Measurements from ENCODE around the gene NUDT5. TPM values are rescaled to one million over a fixed set of nuclear protein-coding genes. Genes with fewer than 3 reads are reported as not detected.

Gene NUDT5
- polyA plus RNA-seq (2011; rRNA removed): 68.0 and 89.5 TPM in 2 replicates
- 19.9 and 26.6 TPM in 2 replicates for polyA minus RNA-seq (2011; rRNA and poly(A)+ RNA removed)

DNA sequence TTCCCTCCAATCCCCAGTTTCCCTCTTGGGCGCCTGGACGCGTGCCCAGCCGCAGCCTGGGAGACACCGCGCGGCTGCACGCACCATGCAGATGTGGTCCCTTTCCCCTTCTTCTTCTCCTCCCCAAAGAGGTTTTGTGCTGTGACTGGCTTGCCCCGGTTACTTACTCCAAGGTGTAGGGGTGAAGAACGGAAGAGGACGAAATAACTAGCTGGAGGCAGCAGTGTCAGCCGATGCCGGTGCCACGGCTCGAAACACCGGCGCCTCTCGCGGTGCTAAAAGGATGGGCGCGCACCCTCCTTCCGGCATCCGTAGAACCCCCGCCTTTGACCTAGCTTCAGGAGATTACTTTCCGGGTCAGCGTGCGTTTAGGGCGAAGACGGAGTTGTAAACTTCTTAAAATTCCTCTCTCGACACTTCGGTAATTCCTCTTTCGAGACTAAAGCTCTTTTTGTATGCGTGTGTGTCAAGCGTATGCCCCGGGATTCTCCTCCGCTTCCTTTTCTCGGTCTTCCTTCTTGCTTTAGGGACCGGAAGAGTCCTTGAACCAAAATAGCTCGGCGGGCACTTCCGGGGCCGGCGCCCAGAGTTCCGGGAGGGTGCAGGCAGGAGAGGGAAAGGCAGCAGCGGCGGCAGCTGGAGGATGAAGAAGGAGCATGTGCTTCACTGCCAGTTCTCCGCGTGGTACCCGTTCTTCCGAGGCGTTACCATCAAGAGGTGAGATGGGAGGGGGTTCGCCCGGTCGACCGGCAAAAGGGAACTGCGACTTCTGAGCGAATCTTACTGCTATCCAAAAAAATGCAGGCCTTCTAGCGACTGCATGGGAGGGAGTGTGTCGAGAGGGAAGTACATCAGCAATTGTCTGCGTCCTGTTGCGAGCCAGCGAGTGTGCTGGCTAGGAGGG, at the start of gene NUDT5, which contains the start of gene CDC123:
TSS of gene NUDT5 (minus strand) at position 289 of the 904 bp plus-strand sequence. CDS start 9,600 bp downstream, outside the sequence.
TSS of gene CDC123 (plus strand) at position 586 of the 904 bp plus-strand sequence. CDS start at position 644, 58 bp downstream.
- POLR2A ChIA-PET: interaction anchor here (0.8 kb wide), 1 partner anchor 153 kb away, joined by 3 read pairs; the partner anchor contains the start of gene UPF2
- peak; percentile 54 for DNase-seq (ENCODE audit: low read depth)
- no peaks in the 10 kb centered on the region for H3K27me3 ChIP-seq (ENCODE audit: control insufficient read depth, insufficient read depth, low read length)
- peak within 1 kb of the TSS; percentile 79 for H3K4me3 ChIP-seq (ENCODE audit: low read depth, low read length)
- TF ChIP-seq, protein P1, sequence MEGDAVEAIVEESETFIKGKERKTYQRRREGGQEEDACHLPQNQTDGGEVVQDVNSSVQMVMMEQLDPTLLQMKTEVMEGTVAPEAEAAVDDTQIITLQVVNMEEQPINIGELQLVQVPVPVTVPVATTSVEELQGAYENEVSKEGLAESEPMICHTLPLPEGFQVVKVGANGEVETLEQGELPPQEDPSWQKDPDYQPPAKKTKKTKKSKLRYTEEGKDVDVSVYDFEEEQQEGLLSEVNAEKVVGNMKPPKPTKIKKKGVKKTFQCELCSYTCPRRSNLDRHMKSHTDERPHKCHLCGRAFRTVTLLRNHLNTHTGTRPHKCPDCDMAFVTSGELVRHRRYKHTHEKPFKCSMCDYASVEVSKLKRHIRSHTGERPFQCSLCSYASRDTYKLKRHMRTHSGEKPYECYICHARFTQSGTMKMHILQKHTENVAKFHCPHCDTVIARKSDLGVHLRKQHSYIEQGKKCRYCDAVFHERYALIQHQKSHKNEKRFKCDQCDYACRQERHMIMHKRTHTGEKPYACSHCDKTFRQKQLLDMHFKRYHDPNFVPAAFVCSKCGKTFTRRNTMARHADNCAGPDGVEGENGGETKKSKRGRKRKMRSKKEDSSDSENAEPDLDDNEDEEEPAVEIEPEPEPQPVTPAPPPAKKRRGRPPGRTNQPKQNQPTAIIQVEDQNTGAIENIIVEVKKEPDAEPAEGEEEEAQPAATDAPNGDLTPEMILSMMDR (IDR thresholded peaks at IDR 0.05; ENCODE audit: insufficient read depth, low read depth, low read length): 0 out of 2 replicates have a peak, but pooled peaks have one; percentile 9
- H3K36me3 ChIP-seq (ENCODE audit: control insufficient read depth, insufficient read depth, low read length): no peaks in the 10 kb centered on the region; the same call in 1 of the 2 replicates
- CTCF ChIA-PET: interaction anchor here (0.6 to 3.4 kb wide), 4 partner anchors 11 to 461 kb away, joined by 3 to 15 read pairs (median 6); no protein-coding TSS in a partner anchor

DNA sequence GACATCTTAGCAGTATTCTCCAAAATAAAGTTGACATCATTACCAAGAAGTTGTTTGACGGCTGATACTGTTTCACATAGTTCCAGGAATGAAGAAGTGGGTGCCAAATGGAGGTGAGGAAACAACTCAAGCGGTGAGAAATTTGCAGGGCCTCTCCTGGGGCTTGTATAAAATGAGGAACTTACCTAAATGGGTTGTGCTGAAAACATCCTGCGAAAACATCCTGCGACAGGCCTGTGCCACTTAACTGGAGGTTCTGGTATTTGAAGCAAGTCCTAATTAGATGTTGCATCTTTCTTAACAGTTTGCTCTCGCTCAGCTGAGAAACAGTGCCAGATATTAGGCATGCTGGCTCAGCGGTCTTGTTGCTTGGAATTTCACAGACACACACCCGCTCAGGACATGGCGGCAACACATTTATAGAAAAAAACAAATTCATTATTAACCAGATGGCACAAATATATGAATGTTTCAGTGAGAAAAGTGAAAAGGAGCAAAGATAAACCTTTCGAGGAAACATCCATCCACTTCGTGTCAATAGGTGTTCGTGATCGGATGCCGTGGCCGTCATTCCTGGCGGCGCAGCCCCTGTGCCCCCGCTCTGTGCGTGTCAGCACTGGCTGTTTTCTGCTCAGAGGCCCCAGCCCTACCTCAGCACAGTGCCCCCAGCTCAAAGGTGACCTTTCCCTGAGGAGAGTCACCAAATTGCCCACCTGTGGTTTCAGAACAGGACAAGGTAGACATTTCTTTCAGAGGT, 48.4 kb upstream of the NUDT5 start:
- peaks cover 9% of the 10 kb centered on the region for H3K36me3 ChIP-seq (ENCODE audit: control insufficient read depth, insufficient read depth, low read length)
- no peaks in the 10 kb centered on the region for H3K27me3 ChIP-seq (ENCODE audit: control insufficient read depth, insufficient read depth, low read length)
- TF ChIP-seq, protein P1 (IDR thresholded peaks at IDR 0.05; ENCODE audit: insufficient read depth, low read depth, low read length): no peak
- no peak for DNase-seq (ENCODE audit: low read depth)
- ChIA-PET POLR2A (no interaction called here), CTCF (no interaction called here)
- no peak overlapping the region for H3K4me3 ChIP-seq (ENCODE audit: low read depth, low read length)

DNA sequence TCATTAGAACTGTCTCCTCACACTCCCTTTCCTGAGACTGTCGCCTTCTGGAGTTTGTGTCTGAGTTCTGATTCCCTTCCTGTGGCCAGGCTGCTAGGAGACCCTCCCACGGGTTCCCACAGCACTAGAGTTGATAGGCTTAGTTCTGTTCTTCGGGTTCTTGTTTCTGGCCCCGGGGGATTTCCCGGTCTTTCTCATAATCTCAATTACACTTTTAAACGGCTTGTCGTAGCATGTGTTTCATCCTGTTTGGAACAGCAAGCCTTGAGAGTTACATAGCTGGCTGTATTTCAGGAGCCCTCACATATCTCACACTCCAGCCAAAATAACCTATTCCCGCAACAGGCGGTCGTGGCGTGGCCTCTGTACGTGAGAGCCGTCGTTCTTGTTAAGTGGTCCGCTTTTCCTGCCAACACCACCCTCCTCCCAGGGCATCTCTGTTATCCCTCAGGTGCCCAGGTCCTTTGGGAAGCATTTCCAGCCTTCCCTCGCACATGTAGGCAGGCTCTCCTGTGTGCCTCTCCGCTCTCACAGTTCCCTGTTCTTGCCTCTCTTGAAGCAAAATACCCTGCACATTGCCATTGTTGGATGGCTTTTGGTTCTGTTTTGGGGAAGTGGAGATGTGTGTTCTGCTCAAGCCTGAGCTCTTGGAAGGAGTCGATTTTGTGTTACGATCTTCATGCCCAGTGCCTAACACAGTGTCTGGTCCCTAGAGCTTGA, 46.3 kb upstream of the NUDT5 start:
- ChIA-PET POLR2A (no interaction called here), CTCF (interaction anchor here (1.2 to 1.5 kb wide), 2 partner anchors 23 to 27 kb away, joined by 3 to 7 read pairs; no protein-coding TSS in a partner anchor)
- TF ChIP-seq, protein P1 (IDR thresholded peaks at IDR 0.05; ENCODE audit: insufficient read depth, low read depth, low read length): no peak
- no peak for DNase-seq (ENCODE audit: low read depth)
- H3K36me3 ChIP-seq (ENCODE audit: control insufficient read depth, insufficient read depth, low read length): peaks cover 8% of the 10 kb centered on the region
- no peaks in the 10 kb centered on the region for H3K27me3 ChIP-seq (ENCODE audit: control insufficient read depth, insufficient read depth, low read length)
- H3K4me3 ChIP-seq (ENCODE audit: low read depth, low read length): no peak overlapping the region

DNA sequence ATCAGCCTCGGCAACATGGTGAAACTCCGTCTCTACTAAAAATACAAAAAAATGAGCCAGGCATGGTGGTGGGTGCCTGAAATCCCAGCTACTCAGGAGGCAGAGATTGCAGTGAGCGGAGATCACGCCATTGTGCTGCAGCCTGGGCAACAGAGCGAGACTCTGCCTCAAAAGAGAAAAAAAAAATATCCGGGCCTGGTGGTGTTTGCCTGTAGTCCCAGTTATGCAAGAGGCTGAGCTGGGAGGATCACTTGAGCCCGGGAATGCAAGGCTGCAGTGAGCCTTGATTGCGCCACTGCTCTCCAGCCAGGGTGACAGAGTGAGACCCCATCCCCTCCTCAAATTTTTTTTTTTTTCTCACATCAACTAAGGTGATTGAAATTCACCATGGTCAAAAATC, 43.1 kb upstream of the NUDT5 start:
- TF ChIP-seq, protein P1 (IDR thresholded peaks at IDR 0.05; ENCODE audit: insufficient read depth, low read depth, low read length): no peak
- Histone ChIP-seq H3K36me3 (ENCODE audit: control insufficient read depth, insufficient read depth, low read length) (peaks cover 3% of the 10 kb centered on the region), H3K27me3 (ENCODE audit: control insufficient read depth, insufficient read depth, low read length) (no peaks in the 10 kb centered on the region), H3K4me3 (ENCODE audit: low read depth, low read length) (no peak overlapping the region)
- CTCF ChIA-PET: interaction anchor here (2.1 kb wide), 1 partner anchor 24 kb away, joined by 6 read pairs; no protein-coding TSS in a partner anchor
- POLR2A ChIA-PET: no interaction called here
- DNase-seq (ENCODE audit: low read depth): no peak

Measured in BJ (cell line).